HG02884 (cell line): Measurements from ENCODE around the gene MTMR3.

Experiments
- ATAC-seq: cut with Tn5 transposase; IDR thresholded peaks from one replicate; pipeline ENCODE4 v1.9.1; 2021; ENCODE audit warnings: mild to moderate bottlenecking, moderate library complexity; ENCODE audit not compliant: unreplicated experiment

Gene MTMR3

DNA sequence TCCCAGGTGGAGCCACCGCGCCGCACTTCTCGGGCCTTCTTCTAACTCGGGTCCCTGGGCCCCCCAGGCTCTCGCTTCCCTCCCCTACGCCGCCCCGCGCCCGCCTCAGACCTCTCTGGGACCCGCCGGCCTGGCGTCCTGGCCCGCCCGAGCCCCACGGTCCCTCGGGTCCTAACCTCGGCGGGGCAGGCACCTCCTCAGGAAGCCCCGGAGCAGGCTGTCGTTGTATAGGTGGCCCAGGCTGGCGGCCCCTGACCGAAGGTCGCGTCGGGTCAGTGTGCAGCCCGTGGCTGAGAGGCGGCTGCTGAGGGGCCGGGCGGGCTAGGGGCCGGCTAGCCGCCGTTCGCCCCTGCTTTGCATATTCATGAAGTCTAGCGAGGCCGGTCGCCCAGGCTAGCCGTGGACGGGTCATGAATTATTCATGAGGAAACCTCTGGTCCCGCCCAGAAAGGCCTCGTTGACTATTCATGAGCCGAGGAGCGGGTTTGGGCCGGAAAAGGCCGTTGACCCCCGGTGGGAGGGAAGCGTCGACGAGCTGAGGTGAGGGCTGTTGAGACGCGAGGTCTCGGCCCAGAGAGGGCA lies 197.1 kb downstream of the MTMR3 start, which contains the start of gene HORMAD2:
Gene HORMAD2 (plus strand): TSS at position 513 of the 582 bp plus-strand sequence. CDS start 13,489 bp downstream, outside the sequence.
- no peak for ATAC-seq
